Retinal pigment epithelial cell (primary cell): ENCODE results near the gene PLXNA4.

Experiments
- DNase-seq: peaks from one replicate; pipeline ENCODE4 v3.0.0-alpha.2; 2010; ENCODE audit warnings: low read depth
- H3K4me3 ChIP-seq: 2 replicates; pipeline ENCODE4 v1.5.1; 2011; ENCODE audit warnings: mild to moderate bottlenecking, low read length, control low read depth, moderate library complexity
- CTCF ChIP-seq: conservative IDR thresholded peaks from 2 replicates; pipeline ENCODE4 v1.5.1; 2011; ENCODE audit warnings: low read depth, low read length, control low read depth, inconsistent platforms

PLXNA4 gene

DNA sequence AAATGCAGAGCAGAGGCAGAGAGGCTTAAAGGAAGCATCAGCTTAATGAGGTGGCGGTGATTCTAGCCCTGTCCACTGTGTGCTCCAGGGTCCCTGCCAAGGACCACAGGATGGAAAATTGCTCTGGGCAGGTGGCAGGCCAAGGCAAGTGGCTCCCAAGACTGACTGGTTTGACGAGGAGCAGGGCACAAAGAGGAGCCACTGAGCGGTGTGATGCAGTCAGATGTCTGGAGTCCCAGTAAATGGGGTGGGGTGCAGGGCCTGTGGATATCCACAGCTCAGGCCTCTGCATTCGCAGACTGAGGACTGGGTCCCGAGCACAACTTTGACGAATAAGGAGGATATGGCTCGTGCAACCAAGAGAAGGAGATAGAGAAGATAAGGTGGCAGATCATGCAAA, 385.6 kb downstream of the PLXNA4 start:
- no peak for TF ChIP-seq CTCF
- no peak overlapping the region for H3K4me3 ChIP-seq
- DNase-seq = no peak

DNA sequence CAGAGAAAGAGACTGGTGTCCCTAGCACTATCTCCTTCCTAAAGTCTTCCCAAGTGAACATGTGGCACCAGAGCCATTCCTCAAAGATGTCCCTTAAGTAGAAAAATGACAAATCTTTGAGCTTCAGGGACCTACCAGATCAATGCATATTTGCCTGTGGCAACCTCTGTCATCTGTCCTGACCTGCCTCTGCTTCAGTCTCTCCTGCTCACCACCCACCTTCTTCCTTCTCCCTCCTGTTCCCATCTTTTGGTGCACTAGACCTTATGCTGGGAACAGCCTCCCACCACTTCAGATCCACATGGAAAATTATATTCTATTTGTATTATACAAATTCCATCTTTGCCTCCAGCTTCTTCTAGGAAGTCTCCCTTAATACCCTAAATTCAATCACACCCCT, 386.4 kb downstream of the PLXNA4 start:
- TF ChIP-seq CTCF = no peak
- H3K4me3 ChIP-seq = no peak overlapping the region
- DNase-seq = no peak

GRCh38 chr7:132187869-132188789, 388.1 kb downstream of the PLXNA4 start:
- no peak for TF ChIP-seq CTCF
- no peak for DNase-seq
- no peak overlapping the region for H3K4me3 ChIP-seq

GRCh38 chr7:132187391-132187790, 388.9 kb downstream of the PLXNA4 start:
- no peak for DNase-seq
- no peak overlapping the region for H3K4me3 ChIP-seq
- TF ChIP-seq CTCF = no peak

- no peak for TF ChIP-seq CTCF
- no peak overlapping the region for H3K4me3 ChIP-seq
- DNase-seq = no peak
These were observed 391.1 kb downstream of the PLXNA4 start for GRCh38 chr7:132185150-132185549.

DNA sequence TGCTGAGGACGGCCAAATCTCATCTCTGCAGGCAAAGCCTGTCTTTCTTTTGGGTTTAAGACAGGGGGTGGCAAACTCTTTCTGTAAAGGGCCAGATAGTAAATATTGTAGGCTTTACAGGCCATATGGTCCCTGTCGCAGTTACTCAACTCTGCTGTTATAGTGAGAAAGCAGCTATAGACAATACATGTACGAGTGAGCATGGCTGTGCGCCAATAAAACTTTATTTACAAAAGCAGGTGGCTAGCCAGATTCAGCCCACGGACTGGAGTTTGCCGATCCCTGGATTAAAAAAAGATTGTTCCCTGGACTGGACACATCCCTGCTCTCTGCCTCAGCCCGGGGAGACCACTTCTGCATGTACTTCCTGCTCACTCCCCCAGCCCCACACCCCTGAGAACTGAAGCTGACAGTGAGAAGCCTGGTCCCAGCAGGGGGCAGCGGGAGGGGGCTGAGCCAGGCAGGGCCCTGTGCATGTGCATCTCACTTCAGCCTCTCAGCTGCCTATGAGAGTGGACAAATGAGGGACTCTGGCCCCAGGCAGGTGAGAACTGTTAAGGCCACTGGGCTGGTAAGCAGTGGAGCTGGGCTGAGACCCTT, 392.4 kb downstream of the PLXNA4 start:
- no peak for TF ChIP-seq CTCF
- no peak for DNase-seq
- no peak overlapping the region for H3K4me3 ChIP-seq

- H3K4me3 ChIP-seq = no peak overlapping the region
- DNase-seq = no peak
- no peak for TF ChIP-seq CTCF
These were observed 393.3 kb downstream of the PLXNA4 start for GRCh38 chr7:132182992-132183391.
